Activated T-cell treated with anti-CD3 and anti-CD28 coated beads, Interleukin-2, amount 50 U/mL, for 72 hours (primary cell): ENCODE results near the gene CCDC136. TPM values are rescaled to one million over a fixed set of nuclear protein-coding genes. Genes with fewer than 3 reads are reported as not detected.

Experiments used
- ATAC-seq, 2 donors: fragments of 150-1000 bp; cut with Tn5 transposase; replicated peaks in 1 of 2; 2 replicates each; pipeline ENCODE4 v1.10.0; 2021; ENCODE audit warnings: moderate library complexity in 2 of 2, mild to moderate bottlenecking in 1 of 2
- DNase-seq, 2 donors: peaks; one replicate each; pipeline ENCODE4 v3.0.0; 2021 to 2022; ENCODE audit warnings: mixed read lengths in 1 of 2
- H3K27ac Mint-ChIP-seq: one replicate; pipeline ENCODE4 v1.8.0; 2022; ENCODE audit warnings: mild to moderate bottlenecking, moderate library complexity, mixed read lengths
- H3K27me3 Mint-ChIP-seq: one replicate; pipeline ENCODE4 v1.8.0; 2022; ENCODE audit warnings: low read depth, mixed read lengths
- H3K36me3 Mint-ChIP-seq, 2 donors: one replicate each; pipeline ENCODE4 v1.8.0; 2022; ENCODE audit warnings: mixed read lengths in 2 of 2, mild to moderate bottlenecking in 1 of 2; ENCODE audit not compliant: insufficient read depth in 2 of 2
- H3K4me1 Mint-ChIP-seq: one replicate; pipeline ENCODE4 v1.8.0; 2022; ENCODE audit warnings: low read depth, mixed read lengths
- H3K4me3 Mint-ChIP-seq, 2 donors: one replicate each; pipeline ENCODE4 v1.8.0; 2022; ENCODE audit warnings: mild to moderate bottlenecking in 2 of 2, mixed read lengths in 2 of 2, moderate library complexity in 2 of 2
- H3K9me3 Mint-ChIP-seq, 2 donors: one replicate each; pipeline ENCODE4 v1.8.0; 2022; ENCODE audit warnings: mixed read lengths in 2 of 2
- total RNA-seq, 2 donors: library from RNA; stranded (reverse); gene quantifications; one replicate each; pipeline ENCODE4 v1.2.3, GENCODE V29; 2022

Gene CCDC136
- total RNA-seq, 2 donors from 2014 or later = 4.6 to 7.4 TPM

GRCh38 chr7:128835231-128835751, 43.5 kb downstream of the CCDC136 start:
- DNase-seq (no peak), ATAC-seq (no peak)
- no peak overlapping the region for H3K4me3 Mint-ChIP-seq
- no peaks in the 10 kb centered on the region for H3K9me3 Mint-ChIP-seq
- H3K27ac Mint-ChIP-seq = no peak overlapping the region
- H3K36me3 Mint-ChIP-seq = no peaks in the 10 kb centered on the region
- H3K27me3 Mint-ChIP-seq = peaks cover 21% of the 10 kb centered on the region
- H3K4me1 Mint-ChIP-seq = peaks cover 13% of the 10 kb centered on the region

- H3K9me3 Mint-ChIP-seq = no peaks in the 10 kb centered on the region
- peaks cover 8% of the 10 kb centered on the region for H3K4me1 Mint-ChIP-seq
- H3K4me3 Mint-ChIP-seq = no peak overlapping the region
- peaks cover 15% of the 10 kb centered on the region for H3K27me3 Mint-ChIP-seq
- ATAC-seq (no peak), DNase-seq (no peak)
- no peaks in the 10 kb centered on the region for H3K36me3 Mint-ChIP-seq
- H3K27ac Mint-ChIP-seq = no peak overlapping the region
Observed at GRCh38 chr7:128835790-128836641, 44.2 kb downstream of the CCDC136 start.

- Mint-ChIP-seq H3K27me3 (peaks cover 7% of the 10 kb centered on the region), H3K27ac (no peak overlapping the region), H3K4me3 (no peak overlapping the region), H3K9me3 (no peaks in the 10 kb centered on the region), H3K36me3 (no peaks in the 10 kb centered on the region), H3K4me1 (peaks cover 3% of the 10 kb centered on the region)
- ATAC-seq = no peak
- DNase-seq = no peak
Observed at GRCh38 chr7:128836729-128837348, 45.1 kb downstream of the CCDC136 start.

GRCh38 chr7:128837521-128837921, 45.8 kb downstream of the CCDC136 start:
- no peaks in the 10 kb centered on the region for H3K36me3 Mint-ChIP-seq
- DNase-seq (no peak), ATAC-seq (no peak)
- H3K4me1 Mint-ChIP-seq = peaks cover 7% of the 10 kb centered on the region
- H3K27me3 Mint-ChIP-seq = peaks cover 6% of the 10 kb centered on the region
- H3K27ac Mint-ChIP-seq = no peak overlapping the region
- H3K4me3 Mint-ChIP-seq = no peak overlapping the region
- H3K9me3 Mint-ChIP-seq = no peaks in the 10 kb centered on the region

- Mint-ChIP-seq H3K36me3 (no peaks in the 10 kb centered on the region), H3K4me1 (peaks cover 7% of the 10 kb centered on the region), H3K27ac (no peak overlapping the region), H3K27me3 (peaks cover 6% of the 10 kb centered on the region), H3K9me3 (no peaks in the 10 kb centered on the region), H3K4me3 (no peak overlapping the region)
- ATAC-seq (no peak), DNase-seq (no peak)
Observed at GRCh38 chr7:128838109-128838779, 46.5 kb downstream of the CCDC136 start.

GRCh38 chr7:128838981-128839731, 47.4 kb downstream of the CCDC136 start:
- no peaks in the 10 kb centered on the region for H3K9me3 Mint-ChIP-seq
- no peak overlapping the region for H3K27ac Mint-ChIP-seq
- ATAC-seq = no peak
- no peak for DNase-seq
- H3K4me1 Mint-ChIP-seq = peaks cover 7% of the 10 kb centered on the region
- no peaks in the 10 kb centered on the region for H3K36me3 Mint-ChIP-seq
- H3K27me3 Mint-ChIP-seq = peaks cover 6% of the 10 kb centered on the region
- no peak overlapping the region for H3K4me3 Mint-ChIP-seq

- peaks cover under 1% of the 10 kb centered on the region for H3K27me3 Mint-ChIP-seq
- H3K4me3 Mint-ChIP-seq = no peak overlapping the region
- no peaks in the 10 kb centered on the region for H3K36me3 Mint-ChIP-seq
- ATAC-seq = no peak
- peaks cover 7% of the 10 kb centered on the region for H3K4me1 Mint-ChIP-seq
- DNase-seq = no peak
- no peaks in the 10 kb centered on the region for H3K9me3 Mint-ChIP-seq
- no peak overlapping the region for H3K27ac Mint-ChIP-seq
Observed at GRCh38 chr7:128839751-128840177, 48.0 kb downstream of the CCDC136 start.

GRCh38 chr7:128840326-128841170, 48.8 kb downstream of the CCDC136 start:
- ATAC-seq (no peak), DNase-seq (no peak)
- peaks cover 7% of the 10 kb centered on the region for H3K4me1 Mint-ChIP-seq
- no peaks in the 10 kb centered on the region for H3K9me3 Mint-ChIP-seq
- H3K27me3 Mint-ChIP-seq = no peaks in the 10 kb centered on the region
- H3K4me3 Mint-ChIP-seq = no peak overlapping the region
- no peaks in the 10 kb centered on the region for H3K36me3 Mint-ChIP-seq
- no peak overlapping the region for H3K27ac Mint-ChIP-seq

- Mint-ChIP-seq H3K36me3 (no peaks in the 10 kb centered on the region), H3K27ac (no peak overlapping the region), H3K4me3 (no peak overlapping the region), H3K4me1 (peaks cover 7% of the 10 kb centered on the region), H3K9me3 (no peaks in the 10 kb centered on the region), H3K27me3 (no peaks in the 10 kb centered on the region)
- no peak for ATAC-seq
- no peak for DNase-seq
Observed at GRCh38 chr7:128841171-128841690, 49.5 kb downstream of the CCDC136 start.

GRCh38 chr7:128841921-128842673, 50.3 kb downstream of the CCDC136 start:
- Mint-ChIP-seq H3K27me3 (no peaks in the 10 kb centered on the region), H3K36me3 (no peaks in the 10 kb centered on the region), H3K27ac (no peak overlapping the region), H3K9me3 (no peaks in the 10 kb centered on the region), H3K4me1 (peaks cover 7% of the 10 kb centered on the region), H3K4me3 (peak overlapping the region in 1 of 2 donors; percentile 48)
- peak; percentile 66 to 75 for DNase-seq
- ATAC-seq = peak; percentile 71 to 75
